K562 (cell line): ENCODE data around the gene QRFP. TPM values are rescaled to one million over a fixed set of nuclear protein-coding genes. Genes with fewer than 3 reads are reported as not detected.
A peak's percentile ranks its signal among the peaks of the same experiment; 100 is the strongest.

ENCODE experiments used
- ATAC-seq: fragments of 200-7000 bp; cut with Tn5 transposase; 3 replicates; pipeline ENCODE4 v1.9.1; 2020; ENCODE audit warnings: moderate library complexity
- BruUV-seq: library from RNA; stranded (reverse); fragments of 400-500 nt; replicated peaks from 2 replicates; lab custom pipeline; 2021; lab: Mats Ljungman, UMichigan
- CTCF ChIA-PET: fragments of 300-600 bp; formaldehyde crosslinking; extraction: SDS; loops from one replicate; lab custom pipeline; 2021; ENCODE audit warnings: low intra/inter-chr PET ratio; lab: Yijun Ruan, JAX
- POLR2A ChIA-PET: fragments of 300-600, 350-650 bp; sonication (Branson Sonifier 250); formaldehyde crosslinking; extraction: SDS; loops from one replicate; lab custom pipeline; 2021; ENCODE audit warnings: antibody characterized with exemption, inconsistent platforms; lab: Yijun Ruan, JAX
- DNase-seq, 4 experiments: peaks; one replicate each; pipeline versions ENCODE4 v3.0.0 to v3.0.0-alpha.2; 2011 to 2018; ENCODE audit warnings: low spot score in 3 of 4, mixed read lengths in 3 of 4; ENCODE audit errors: extremely low read depth in 1 of 4
- FAIRE-seq: peaks from 2 replicates; lab custom pipeline; 2011; peaks lifted over from hg19 to GRCh38; lab: Jason Lieb, UNC
- H2AFZ ChIP-seq: 2 replicates; pipeline ENCODE4 v1.6.0; 2011; ENCODE audit warnings: low read depth, low read length, control low read depth, inconsistent platforms
- H3K27ac ChIP-seq: fragments of 200-600 bp; 3 replicates; pipeline ENCODE4 v1.8.0; 2011; ENCODE audit warnings: low read depth, mild to moderate bottlenecking, control low read depth, inconsistent platforms, low read length, moderate library complexity, mixed read lengths; ENCODE audit errors: extremely low read depth
- H3K27me3 ChIP-seq, 2 experiments: fragments of 300-600 bp in 1 of 2; 2 replicates in 1 of 2; 3 replicates in 1 of 2; pipeline versions ENCODE4 v1.6.0 to v1.8.0; 2011; ENCODE audit warnings: inconsistent platforms in 2 of 2, low read length in 2 of 2, mild to moderate bottlenecking in 1 of 2, mixed read lengths in 1 of 2, moderate library complexity in 1 of 2; ENCODE audit not compliant: control insufficient read depth in 2 of 2, insufficient read depth in 2 of 2
- H3K36me3 ChIP-seq: fragments of 300-600 bp; 3 replicates; pipeline ENCODE4 v1.8.0; 2011; ENCODE audit warnings: mild to moderate bottlenecking, low read length, inconsistent platforms; ENCODE audit not compliant: control insufficient read depth, insufficient read depth
- H3K4me1 ChIP-seq, 2 experiments: fragments of 200-600 bp in 1 of 2; replicated peaks in 1 of 2; 2 replicates in 1 of 2; 3 replicates in 1 of 2; pipeline versions ENCODE4 v1.5.1 to v1.8.0; 2011; ENCODE audit warnings: inconsistent platforms in 2 of 2, low read length in 2 of 2, mild to moderate bottlenecking in 1 of 2, mixed read lengths in 1 of 2, moderate library complexity in 1 of 2; ENCODE audit not compliant: control insufficient read depth in 2 of 2, insufficient read depth in 2 of 2
- H3K4me2 ChIP-seq: 2 replicates; pipeline ENCODE4 v1.6.1; 2011; ENCODE audit warnings: low read length, control low read depth, inconsistent platforms, mixed read lengths; ENCODE audit not compliant: insufficient read depth
- H3K4me3 ChIP-seq: fragments of 200-600 bp; sonication (generic), shearing (Covaris generic); 2 replicates; pipeline ENCODE4 v1.5.1; 2016; ENCODE audit warnings: control low read depth, inconsistent platforms
- H3K79me2 ChIP-seq: fragments of 200-600 bp; 3 replicates; pipeline ENCODE4 v1.8.0; 2011; ENCODE audit warnings: low read length, inconsistent platforms; ENCODE audit not compliant: control insufficient read depth, insufficient read depth
- H3K9ac ChIP-seq, 2 experiments: 2 replicates each; pipeline versions ENCODE4 v1.6.0 to v1.6.1; 2011; ENCODE audit warnings: low read depth in 2 of 2, low read length in 2 of 2, control low read depth in 1 of 2, inconsistent platforms in 1 of 2, mild to moderate bottlenecking in 1 of 2, mixed read lengths in 1 of 2; ENCODE audit not compliant: insufficient read depth in 1 of 2
- H3K9me1 ChIP-seq: one replicate; pipeline ENCODE4 v1.6.0; 2011; ENCODE audit warnings: inconsistent platforms, mild to moderate bottlenecking, low read length, moderate library complexity; ENCODE audit not compliant: control insufficient read depth, insufficient read depth
- H3K9me3 ChIP-seq: replicated peaks from 2 replicates; pipeline ENCODE4 v1.5.1; 2011; ENCODE audit warnings: low read depth, low read length, inconsistent platforms; ENCODE audit not compliant: control insufficient read depth, insufficient read depth
- H4K20me1 ChIP-seq: replicated peaks from 2 replicates; pipeline ENCODE4 v1.6.1; 2011; ENCODE audit warnings: low read length, inconsistent platforms, mixed read lengths; ENCODE audit not compliant: control insufficient read depth, insufficient read depth
- CHCHD3 ChIP-seq: fragments of 250-450 bp; sonication (Bioruptor Pico); IDR thresholded peaks from 2 replicates; pipeline ENCODE4 v2.1.2; 2022; ENCODE audit warnings: mild to moderate bottlenecking
- CHD2 ChIP-seq: IDR thresholded peaks from 2 replicates; pipeline ENCODE4 v1.6.1; 2011; ENCODE audit warnings: low read depth, low read length
- DMBX1 ChIP-seq: fragments of 250-450 bp; sonication (Bioruptor Pico); IDR thresholded peaks from 2 replicates; pipeline ENCODE4 v1.8.0; 2022; ENCODE audit warnings: inconsistent platforms, mild to moderate bottlenecking, moderate library complexity, borderline replicate concordance
- HOXB6 ChIP-seq: fragments of 250-450 bp; sonication (Bioruptor Pico); IDR thresholded peaks from 2 replicates; pipeline ENCODE4 v1.5.1; 2022; ENCODE audit warnings: mild to moderate bottlenecking, borderline replicate concordance
- KLF6 ChIP-seq: fragments of 250-450 bp; sonication (Bioruptor Pico); IDR thresholded peaks from 2 replicates; pipeline ENCODE4 v1.4.0; 2020; ENCODE audit warnings: mild to moderate bottlenecking, moderate library complexity, borderline replicate concordance
- LEF1 ChIP-seq: fragments of 450-650 bp; IDR thresholded peaks from 2 replicates; pipeline ENCODE4 v1.6.1; 2016; ENCODE audit warnings: mild to moderate bottlenecking
- MCM3 ChIP-seq: fragments of 450-650 bp; IDR thresholded peaks from 2 replicates; pipeline ENCODE4 v1.6.1; 2016
- MEIS2 ChIP-seq: fragments of 450-650 bp; IDR thresholded peaks from 2 replicates; pipeline ENCODE4 v1.6.1; 2014; ENCODE audit warnings: mild to moderate bottlenecking; ENCODE audit not compliant: partially characterized antibody
- RHOXF2B ChIP-seq: fragments of 250-450 bp; sonication (Bioruptor Pico); conservative IDR thresholded peaks from 2 replicates; pipeline ENCODE4 v1.5.1; 2021
- SAFB ChIP-seq: fragments of 200-400 bp; formaldehyde crosslinking; IDR thresholded peaks from 2 replicates; pipeline ENCODE4 v1.6.1; 2017; ENCODE audit warnings: low read depth, low read length, borderline replicate concordance
- SMARCE1 ChIP-seq: fragments of 450-650 bp; IDR thresholded peaks from 2 replicates; pipeline ENCODE4 v1.7.1; 2016; ENCODE audit warnings: mild to moderate bottlenecking
- ZBTB7A ChIP-seq: IDR thresholded peaks from 2 replicates; pipeline ENCODE4 v1.6.1; 2011; ENCODE audit warnings: low read depth, mild to moderate bottlenecking, low read length, moderate library complexity, borderline replicate concordance; ENCODE audit not compliant: control insufficient read depth
- ZFP30 ChIP-seq: fragments of 250-450 bp; sonication (Bioruptor Pico); IDR thresholded peaks from 2 replicates; pipeline ENCODE4 v1.8.0; 2022; ENCODE audit warnings: moderate library complexity, mild to moderate bottlenecking, inconsistent platforms, borderline replicate concordance
- ZNF507 ChIP-seq: conservative IDR thresholded peaks from 2 replicates; pipeline ENCODE4 v1.6.1; 2017; ENCODE audit warnings: missing genetic modification characterization, missing compliant biosample characterization
- ZNF780A ChIP-seq: fragments of 250-450 bp; sonication (Bioruptor Pico); IDR thresholded peaks from 2 replicates; pipeline ENCODE4 v1.5.0; 2021; ENCODE audit warnings: mild to moderate bottlenecking
- WGBS: fragments of 100-300 bp; shearing (Covaris generic); methylation state at CpG from one replicate; pipeline ENCODE4 v1.1.6; 2016; ENCODE audit warnings: low coverage, mixed read lengths; ENCODE audit not compliant: insufficient coverage; ENCODE audit errors: missing lambda C conversion rate; 5-methylcytosine and 5-hydroxymethylcytosine counted together
- in situ Hi-C: fragments of 300-500 bp; cut with MboI; formaldehyde crosslinking; loops from 4 replicates; pipeline ENCODE4 v1.15.0; 2018; ENCODE audit warnings: inconsistent platforms, mixed read lengths
- intact Hi-C: fragments of 100-400 bp; cut with micrococcal nuclease; formaldehyde crosslinking; loops from 2 replicates; pipeline ENCODE4 v1.14.2; 2022
- polyA plus RNA-seq, 8 experiments: library from polyadenylated mRNA; depleted of rRNA in 4 of 8; stranded (reverse) in 5 of 8; unstranded in 3 of 8; fragments of >200 nt; fragmentation: Nextera tagmentation in 2 of 8; fragmentation: Illumina TruSeq in 1 of 8; extraction: Ambion mirVana in 2 of 8; extraction: Trizol in 1 of 8; gene quantifications; 2 replicates each; pipeline versions ENCODE4 v1.2.1 to v1.2.3, GENCODE V29; 2011 to 2014; ENCODE audit warnings: inconsistent platforms in 1 of 8, missing spikeins in 1 of 8
- total RNA-seq, 7 experiments: library from RNA; depleted of rRNA in 6 of 7; stranded (reverse); fragments of >200 nt in 6 of 7; fragmentation: Illumina TruSeq in 2 of 7; extraction: Trizol in 2 of 7; gene quantifications; 2 replicates each; pipeline versions ENCODE4 v1.2.1 to v1.2.3, GENCODE V29; 2011 to 2021; ENCODE audit warnings: low replicate concordance in 1 of 7
- TF ChIP-seq, protein P1 (sequence below): fragments of 200-800 bp; sonication (Bioruptor generic); IDR thresholded peaks from 2 replicates; pipeline ENCODE4 v1.6.1; 2016; ENCODE audit warnings: missing genetic modification characterization, missing compliant biosample characterization

Gene QRFP
- total and polyA plus RNA-seq, 9 of the 15 experiments (the other 6 are each of a cell fraction or from before 2014, with no cell fraction given): not detected

DNA sequence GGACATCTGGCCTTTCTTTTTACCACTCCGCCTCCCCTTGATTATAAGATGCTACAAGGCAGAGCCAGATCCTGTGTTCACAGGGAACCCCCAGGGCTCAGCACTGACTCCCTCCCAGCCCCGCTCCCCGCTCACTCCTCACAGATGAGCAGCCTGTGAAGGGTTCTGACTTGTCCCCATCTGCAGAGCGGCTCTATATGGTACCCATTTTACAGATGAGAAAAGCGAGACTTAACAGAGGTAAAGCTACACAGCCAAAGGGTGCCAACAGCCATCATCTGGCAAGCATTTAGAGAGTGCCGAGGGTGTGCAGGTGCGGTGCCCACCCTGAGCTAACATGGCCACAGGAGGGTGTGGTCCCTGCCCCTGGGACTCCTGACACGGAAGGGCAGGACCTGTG is 23.6 kb upstream of the QRFP start (continued):
- no peak for TF ChIP-seq RHOXF2B
- TF ChIP-seq KLF6 (CRISPR knock-in tag): no peak
- no peak for TF ChIP-seq CHCHD3 (CRISPR knock-in tag)
- TF ChIP-seq LEF1: no peak
- no peak for TF ChIP-seq MEIS2

DNA sequence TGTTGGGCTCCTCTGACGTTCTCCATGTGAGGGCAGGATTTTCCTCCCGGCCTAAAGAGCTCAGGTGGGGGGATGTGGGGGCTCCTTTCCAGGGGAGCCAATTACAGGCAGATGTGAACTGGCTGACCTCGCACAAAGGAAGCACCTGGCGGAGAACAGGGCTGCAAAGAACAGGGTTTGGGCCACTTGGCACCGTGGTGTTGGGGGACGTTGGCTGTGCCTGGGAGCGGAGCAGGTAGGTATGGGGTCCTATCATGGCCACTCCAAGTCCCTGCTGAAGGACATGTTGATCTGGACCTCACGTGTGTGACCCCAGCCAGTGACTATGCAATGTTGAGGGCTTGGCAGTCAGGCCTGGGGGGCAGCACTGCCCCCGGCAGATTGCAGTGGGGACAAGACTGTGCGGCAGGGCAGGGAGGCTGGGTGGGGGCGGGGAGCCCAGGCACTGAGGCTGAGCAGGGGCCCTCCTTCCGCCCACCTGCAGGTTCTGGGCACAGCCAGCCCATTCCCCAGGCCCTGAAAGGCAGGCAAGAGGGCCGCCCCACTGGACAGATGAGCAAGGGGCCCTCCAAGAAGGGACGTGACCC is 23.0 kb upstream of the QRFP start:
- peaks cover 97 to 100% of the 10 kb centered on the region in 2 experiments for H3K27me3 ChIP-seq
- ATAC-seq: no peak
- TF ChIP-seq ZFP30 (CRISPR knock-in tag) (no peak), ZNF507 (tag) (no peak), ZBTB7A (no peak), SMARCE1 (no peak), SAFB (no peak), CHD2 (no peak; the same call in 1 of the 2 replicates), MCM3 (no peak), DMBX1 (CRISPR knock-in tag) (no peak), ZNF780A (CRISPR knock-in tag) (no peak), HOXB6 (no peak)
- TF ChIP-seq, protein P1, sequence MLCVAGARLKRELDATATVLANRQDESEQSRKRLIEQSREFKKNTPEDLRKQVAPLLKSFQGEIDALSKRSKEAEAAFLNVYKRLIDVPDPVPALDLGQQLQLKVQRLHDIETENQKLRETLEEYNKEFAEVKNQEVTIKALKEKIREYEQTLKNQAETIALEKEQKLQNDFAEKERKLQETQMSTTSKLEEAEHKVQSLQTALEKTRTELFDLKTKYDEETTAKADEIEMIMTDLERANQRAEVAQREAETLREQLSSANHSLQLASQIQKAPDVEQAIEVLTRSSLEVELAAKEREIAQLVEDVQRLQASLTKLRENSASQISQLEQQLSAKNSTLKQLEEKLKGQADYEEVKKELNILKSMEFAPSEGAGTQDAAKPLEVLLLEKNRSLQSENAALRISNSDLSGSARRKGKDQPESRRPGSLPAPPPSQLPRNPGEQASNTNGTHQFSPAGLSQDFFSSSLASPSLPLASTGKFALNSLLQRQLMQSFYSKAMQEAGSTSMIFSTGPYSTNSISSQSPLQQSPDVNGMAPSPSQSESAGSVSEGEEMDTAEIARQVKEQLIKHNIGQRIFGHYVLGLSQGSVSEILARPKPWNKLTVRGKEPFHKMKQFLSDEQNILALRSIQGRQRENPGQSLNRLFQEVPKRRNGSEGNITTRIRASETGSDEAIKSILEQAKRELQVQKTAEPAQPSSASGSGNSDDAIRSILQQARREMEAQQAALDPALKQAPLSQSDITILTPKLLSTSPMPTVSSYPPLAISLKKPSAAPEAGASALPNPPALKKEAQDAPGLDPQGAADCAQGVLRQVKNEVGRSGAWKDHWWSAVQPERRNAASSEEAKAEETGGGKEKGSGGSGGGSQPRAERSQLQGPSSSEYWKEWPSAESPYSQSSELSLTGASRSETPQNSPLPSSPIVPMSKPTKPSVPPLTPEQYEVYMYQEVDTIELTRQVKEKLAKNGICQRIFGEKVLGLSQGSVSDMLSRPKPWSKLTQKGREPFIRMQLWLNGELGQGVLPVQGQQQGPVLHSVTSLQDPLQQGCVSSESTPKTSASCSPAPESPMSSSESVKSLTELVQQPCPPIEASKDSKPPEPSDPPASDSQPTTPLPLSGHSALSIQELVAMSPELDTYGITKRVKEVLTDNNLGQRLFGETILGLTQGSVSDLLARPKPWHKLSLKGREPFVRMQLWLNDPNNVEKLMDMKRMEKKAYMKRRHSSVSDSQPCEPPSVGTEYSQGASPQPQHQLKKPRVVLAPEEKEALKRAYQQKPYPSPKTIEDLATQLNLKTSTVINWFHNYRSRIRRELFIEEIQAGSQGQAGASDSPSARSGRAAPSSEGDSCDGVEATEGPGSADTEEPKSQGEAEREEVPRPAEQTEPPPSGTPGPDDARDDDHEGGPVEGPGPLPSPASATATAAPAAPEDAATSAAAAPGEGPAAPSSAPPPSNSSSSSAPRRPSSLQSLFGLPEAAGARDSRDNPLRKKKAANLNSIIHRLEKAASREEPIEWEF (CRISPR knock-in tag): no peak

More for the DNA sequence above, 23.0 kb upstream of the QRFP start:
- CTCF ChIA-PET: interaction anchor here (0.6 kb wide), 1 partner anchor 127 kb away, joined by 3 read pairs; no protein-coding TSS in a partner anchor
- Histone ChIP-seq H3K9me3 (no peaks in the 10 kb centered on the region), H3K9me1 (peaks cover 4% of the 10 kb centered on the region), H3K36me3 (no peaks in the 10 kb centered on the region), H3K79me2 (no peaks in the 10 kb centered on the region), H3K9ac (peak overlapping the region in 1 of 2 experiments; percentile 11; a peak in 1 of 4 replicates), H3K4me1 (peaks cover 0 to 57% of the 10 kb centered on the region in 2 experiments; a peak in 2 of 5 replicates), H3K27ac (no peak overlapping the region), H4K20me1 (peaks cover 93% of the 10 kb centered on the region), H2AFZ (no peak overlapping the region), H3K4me2 (no peak overlapping the region), H3K4me3 (no peak overlapping the region)
- 3% methylated on average over 14 of the region's 14 CpGs for WGBS
- in situ Hi-C loops: no loop called here
- BruUV-seq: no TSS peak
- POLR2A ChIA-PET: interaction anchor here (0.6 to 26.8 kb wide), 7 partner anchors 5 to 454 kb away, joined by 3 to 582 read pairs (median 20); partner anchors contain the start of gene QRFP
- DNase-seq (peak in 3 of 4 experiments; percentile 65 to 70 (median 66)), FAIRE-seq (no peak)
- intact Hi-C loops: no loop called here
